GM12878 (cell line): ENCODE data around the gene CLIC3. TPM values are rescaled to one million over a fixed set of nuclear protein-coding genes. Genes with fewer than 3 reads are reported as not detected.

Experiments
- ATAC-seq: fragments of 200-7000 bp; cut with Tn5 transposase; 3 replicates; pipeline ENCODE4 v1.9.1; 2020; ENCODE audit warnings: mild to moderate bottlenecking, moderate library complexity
- BruUV-seq: library from RNA; stranded (reverse); fragments of 400-500 nt; replicated peaks from 2 replicates; lab custom pipeline; 2021; lab: Mats Ljungman, UMichigan
- CTCF ChIA-PET: fragments of 300-600 bp; sonication (Branson Sonifier 250); formaldehyde crosslinking; extraction: SDS; loops from one replicate; lab custom pipeline; 2021; ENCODE audit warnings: inconsistent platforms; lab: Yijun Ruan, JAX
- POLR2A ChIA-PET: fragments of 350-600 bp; formaldehyde crosslinking; extraction: SDS; loops from one replicate; lab custom pipeline; 2021; ENCODE audit warnings: inconsistent platforms; lab: Charles Lee
- RAD21 ChIA-PET: fragments of 300-600 bp; sonication (Branson Sonifier 250); formaldehyde crosslinking; loops from one replicate; lab custom pipeline; 2023; ENCODE audit warnings: antibody characterized with exemption; ENCODE audit not compliant: unreplicated experiment; lab: Charles Lee
- SMC1A ChIA-PET: fragments of 300-600 bp; sonication (Branson Sonifier 250); formaldehyde crosslinking; loops from one replicate; lab custom pipeline; 2023; ENCODE audit not compliant: unreplicated experiment, uncharacterized antibody; lab: Charles Lee
- DNase-seq: peaks from one replicate; pipeline ENCODE4 v3.0.0-alpha.2; 2011; ENCODE audit warnings: low read depth, low spot score
- FAIRE-seq: peaks from 3 replicates; lab custom pipeline; 2011; peaks lifted over from hg19 to GRCh38; lab: Jason Lieb, UNC
- H2AFZ ChIP-seq: 2 replicates; pipeline ENCODE4 v1.6.0; 2011; ENCODE audit warnings: low read depth, low read length, control low read depth; ENCODE audit not compliant: control insufficient read depth
- H3K27ac ChIP-seq: 2 replicates; pipeline ENCODE4 v1.5.1; 2011; ENCODE audit warnings: control low read depth; ENCODE audit not compliant: control insufficient read depth, insufficient read depth
- H3K27me3 ChIP-seq, 2 experiments: replicated peaks in 1 of 2; 2 replicates each; pipeline versions ENCODE4 v1.6.0 to v1.6.1; 2011; ENCODE audit warnings: low read length in 1 of 2; ENCODE audit not compliant: control insufficient read depth in 2 of 2, insufficient read depth in 2 of 2
- H3K36me3 ChIP-seq, 2 experiments: 2 replicates each; pipeline ENCODE4 v1.5.1; 2011; ENCODE audit warnings: low read length in 1 of 2; ENCODE audit not compliant: control insufficient read depth in 2 of 2, insufficient read depth in 2 of 2
- H3K4me1 ChIP-seq: 2 replicates; pipeline ENCODE4 v1.6.1; 2011; ENCODE audit warnings: mild to moderate bottlenecking, low read length, moderate library complexity, mixed read lengths; ENCODE audit not compliant: control insufficient read depth, insufficient read depth
- H3K4me2 ChIP-seq: 2 replicates; pipeline ENCODE4 v1.6.0; 2011; ENCODE audit warnings: control low read depth; ENCODE audit not compliant: control insufficient read depth, insufficient read depth
- H3K4me3 ChIP-seq: fragments of 200-600 bp; sonication (generic); 2 replicates; pipeline ENCODE4 v1.5.1; 2016
- H3K79me2 ChIP-seq: 2 replicates; pipeline ENCODE4 v1.6.0; 2011; ENCODE audit warnings: low read length; ENCODE audit not compliant: control insufficient read depth, insufficient read depth
- H3K9ac ChIP-seq: 2 replicates; pipeline ENCODE4 v1.8.0; 2011; ENCODE audit warnings: low read length, control low read depth, mixed read lengths; ENCODE audit not compliant: control insufficient read depth, insufficient read depth
- H3K9me3 ChIP-seq: replicated peaks from 3 replicates; pipeline ENCODE4 v1.5.1; 2011; ENCODE audit warnings: mild to moderate bottlenecking, low read length; ENCODE audit not compliant: control insufficient read depth, insufficient read depth
- H4K20me1 ChIP-seq: 2 replicates; pipeline ENCODE4 v1.6.0; 2011; ENCODE audit not compliant: control insufficient read depth, insufficient read depth
- ATF7 ChIP-seq: fragments of 450-650 bp; IDR thresholded peaks from 2 replicates; pipeline ENCODE4 v1.6.1; 2016; ENCODE audit warnings: low read depth, mild to moderate bottlenecking
- EP300 ChIP-seq, 2 experiments: fragments of 150-350 bp in 1 of 2; IDR thresholded peaks; 2 replicates each; pipeline ENCODE4 v1.6.1; 2011 to 2012; ENCODE audit warnings: low read depth in 2 of 2, low read length in 2 of 2, borderline replicate concordance in 1 of 2, improper control_type of control experiment in 1 of 2, inconsistent platforms in 1 of 2; ENCODE audit not compliant: control insufficient read depth in 1 of 2
- ESRRA ChIP-seq: IDR thresholded peaks from 2 replicates; pipeline ENCODE4 v1.6.1; 2012; ENCODE audit warnings: mild to moderate bottlenecking, low read length, improper control_type of control experiment
- FOXM1 ChIP-seq: IDR thresholded peaks from 2 replicates; pipeline ENCODE4 v1.6.1; 2012; ENCODE audit warnings: low read depth, mild to moderate bottlenecking, inconsistent platforms, low read length, moderate library complexity
- JUND ChIP-seq: IDR thresholded peaks from 2 replicates; pipeline ENCODE4 v1.6.1; 2012; ENCODE audit warnings: low read depth, mild to moderate bottlenecking, low read length, improper control_type of control experiment, moderate library complexity
- MXI1 ChIP-seq: fragments of 150-350 bp; IDR thresholded peaks from 2 replicates; pipeline ENCODE4 v1.6.1; 2011; ENCODE audit warnings: low read depth, mild to moderate bottlenecking, inconsistent platforms, low read length, improper control_type of control experiment
- NFXL1 ChIP-seq: fragments of 450-650 bp; IDR thresholded peaks from 2 replicates; pipeline ENCODE4 v1.6.1; 2017; ENCODE audit warnings: antibody characterized with exemption, mild to moderate bottlenecking, borderline replicate concordance
- RBBP5 ChIP-seq: fragments of 200-600 bp; sonication (generic); conservative IDR thresholded peaks from 2 replicates; pipeline ENCODE4 v1.6.1; 2016
- WRNIP1 ChIP-seq: IDR thresholded peaks from 2 replicates; pipeline ENCODE4 v1.6.1; 2011; ENCODE audit warnings: low read depth, low read length, improper control_type of control experiment, borderline replicate concordance
- WGBS: methylation state at CpG from one replicate; pipeline ENCODE4 v1.1.6; 2016; ENCODE audit warnings: low lambda C conversion rate; ENCODE audit not compliant: insufficient replicate concordance, insufficient coverage; ENCODE audit errors: missing lambda C conversion rate; 5-methylcytosine and 5-hydroxymethylcytosine counted together
- in situ Hi-C: fragments of 300-500 bp; cut with MboI; formaldehyde crosslinking; loops from 9 replicates; pipeline ENCODE4 v1.14.3; 2018; ENCODE audit warnings: mixed read lengths
- intact Hi-C: fragments of 100-400 bp; cut with micrococcal nuclease; formaldehyde crosslinking; loops from one replicate; pipeline ENCODE4 v1.14.2; 2022; ENCODE audit not compliant: unreplicated experiment
- polyA plus RNA-seq, 11 experiments: library from polyadenylated mRNA; depleted of rRNA in 4 of 11; unstranded in 6 of 11; stranded (reverse) in 5 of 11; fragments of >200 nt; fragmentation: Nextera tagmentation in 4 of 11; fragmentation: Illumina TruSeq in 1 of 11; extraction: Ambion mirVana in 4 of 11; extraction: Trizol in 1 of 11; gene quantifications; 1 replicate in 1 of 11; 2 replicates in 10 of 11; pipeline versions ENCODE4 v1.2.1 to v1.2.3, GENCODE V29; 2011 to 2016; ENCODE audit warnings: inconsistent platforms in 2 of 11, missing spikeins in 2 of 11, low read depth in 1 of 11
- total RNA-seq, 4 experiments: library from RNA; depleted of rRNA in 3 of 4; stranded (reverse); fragments of >200 nt in 3 of 4; fragmentation: Illumina TruSeq in 1 of 4; extraction: Trizol in 1 of 4; gene quantifications; 2 replicates each; pipeline versions ENCODE4 v1.2.1 to v1.2.3, GENCODE V29; 2013 to 2021

The CLIC3 gene
- total and polyA plus RNA-seq, 10 of the 15 experiments (the other 5 are each of a cell fraction or from before 2014, with no cell fraction given) = 0.31 TPM; not detected in 9

GRCh38 chr9:136994888-136995230, 1.5 kb downstream of the CLIC3 start:
- WGBS = 97% methylated on average over 13 of the region's 40 CpGs
- H3K27ac ChIP-seq = no peak overlapping the region
- no peak overlapping the region for H3K9ac ChIP-seq
- no peaks in the 10 kb centered on the region for H3K36me3 ChIP-seq
- no peak overlapping the region for H3K4me3 ChIP-seq
- H3K27me3 ChIP-seq = peaks cover 2 to 6% of the 10 kb centered on the region in 2 experiments; a peak in 3 of 4 replicates
- in situ Hi-C loops = no loop called here
- ChIA-PET SMC1A (no interaction called here), RAD21 (no interaction called here), POLR2A (no interaction called here), CTCF (no interaction called here)
- peaks cover 38% of the 10 kb centered on the region for H3K4me1 ChIP-seq
- TF ChIP-seq FOXM1 (no peak), RBBP5 (no peak), JUND (no peak), WRNIP1 (no peak), NFXL1 (no peak), MXI1 (no peak), EP300 (IDR thresholded peaks at IDR 0.05; ENCODE audit: borderline replicate concordance in 1 of 2, control insufficient read depth in 1 of 2, low read depth in 2 of 2, low read length in 2 of 2) (no peak), ESRRA (no peak), ATF7 (no peak)
- H3K79me2 ChIP-seq = no peaks in the 10 kb centered on the region; the same call in 1 of the 2 replicates
- H2AFZ ChIP-seq = no peak overlapping the region
- H3K9me3 ChIP-seq = no peaks in the 10 kb centered on the region; the same call in 2 of the 3 replicates
- DNase-seq (no peak), ATAC-seq (no peak), FAIRE-seq (no peak)
- H4K20me1 ChIP-seq = no peaks in the 10 kb centered on the region
- intact Hi-C loops = no loop called here
- H3K4me2 ChIP-seq = no peak overlapping the region
- no TSS peak for BruUV-seq
